ENCODE data around the gene OR8G5.

Gene OR8G5

GRCh38 chr11:124256076-124256475, at the start of gene OR8G5:
OR8G5 (plus strand) TSS chr11:124256376; CDS start chr11:124264932, 8,556 bp downstream.
- H3K4me3 ChIP-seq (ENCODE audit: low read depth, low read length) = no peak within 1 kb of the TSS
- no peak for TF ChIP-seq CTCF (IDR thresholded peaks at IDR 0.05; ENCODE audit: low read depth, low read length)
- in situ Hi-C loops (cut with HindIII; ENCODE audit: low sequenced_read_pairs) = no loop called here
- DNase-seq (ENCODE audit: low read depth, low spot score) = no peak

- no peak for DNase-seq (ENCODE audit: low read depth, low spot score)
These were observed 48.9 kb upstream of the OR8G5 start for GRCh38 chr11:124207102-124207792.

GRCh38 chr11:124209824-124210357, 46.3 kb upstream of the OR8G5 start:
- TF ChIP-seq CTCF (IDR thresholded peaks at IDR 0.05; ENCODE audit: low read depth, low read length) = no peak
- no peak overlapping the region for H3K4me3 ChIP-seq (ENCODE audit: low read depth, low read length)
- DNase-seq (ENCODE audit: low read depth, low spot score) = no peak
- in situ Hi-C loops (cut with HindIII; ENCODE audit: low sequenced_read_pairs) = no loop called here

More at GRCh38 chr11:124207102-124207792, 48.9 kb upstream of the OR8G5 start:
- TF ChIP-seq CTCF (IDR thresholded peaks at IDR 0.05; ENCODE audit: low read depth, low read length) = no peak
- H3K4me3 ChIP-seq (ENCODE audit: low read depth, low read length) = no peak overlapping the region
- in situ Hi-C loops (cut with HindIII; ENCODE audit: low sequenced_read_pairs) = no loop called here

GRCh38 chr11:124210421-124210820, 45.8 kb upstream of the OR8G5 start:
- no peak for TF ChIP-seq CTCF (IDR thresholded peaks at IDR 0.05; ENCODE audit: low read depth, low read length)
- H3K4me3 ChIP-seq (ENCODE audit: low read depth, low read length) = no peak overlapping the region
- DNase-seq (ENCODE audit: low read depth, low spot score) = no peak
- in situ Hi-C loops (cut with HindIII; ENCODE audit: low sequenced_read_pairs) = no loop called here

- in situ Hi-C loops (cut with HindIII; ENCODE audit: low sequenced_read_pairs) = no loop called here
- no peak for DNase-seq (ENCODE audit: low read depth, low spot score)
- no peak for TF ChIP-seq CTCF (IDR thresholded peaks at IDR 0.05; ENCODE audit: low read depth, low read length)
- H3K4me3 ChIP-seq (ENCODE audit: low read depth, low read length) = no peak overlapping the region
These were observed 44.9 kb upstream of the OR8G5 start for GRCh38 chr11:124211321-124211720.

GRCh38 chr11:124214027-124214426, 42.1 kb upstream of the OR8G5 start:
- in situ Hi-C loops (cut with HindIII; ENCODE audit: low sequenced_read_pairs) = no loop called here
- no peak for TF ChIP-seq CTCF (IDR thresholded peaks at IDR 0.05; ENCODE audit: low read depth, low read length)
- no peak overlapping the region for H3K4me3 ChIP-seq (ENCODE audit: low read depth, low read length)
- DNase-seq (ENCODE audit: low read depth, low spot score) = no peak
